Spleen (tissue), 7 donors: Measurements from ENCODE around the gene DGKH.
"Not testable (repeated sequence)": the region's sequence is repeated elsewhere in the genome, so short reads cannot be mapped to it uniquely, and the experiment has no call there.

Experiments
- POLR2AphosphoS5 ChIP-seq, 3 donors: sonication (generic); formaldehyde crosslinking; IDR thresholded peaks; one replicate each; pipeline ENCODE4 v1.5.1; 2017; ENCODE audit warnings: antibody characterized with exemption in 3 of 3
- TF ChIP-seq, protein P1 (sequence below), 11 experiments: fragments of 200-600 bp in 7 of 11; fragments of 450-650 bp in 4 of 11; sonication (generic) in 4 of 11; IDR thresholded peaks in 8 of 11; conservative IDR thresholded peaks in 3 of 11; 1 replicate in 7 of 11; 2 replicates in 4 of 11; pipeline versions ENCODE4 v1.4.0 to v1.8.0; 2016 to 2021; ENCODE audit warnings: antibody characterized with exemption in 11 of 11, inconsistent platforms in 4 of 11, mild to moderate bottlenecking in 1 of 11
- donor health status: DM: no; HTN: no; CAD: no; lungs with moderate emphysema.
- donor health status: DM: no; HTN: no; CAD: no.
- donor health status: DM: no; HTN: no; CAD: no.

- TF ChIP-seq, protein P1, sequence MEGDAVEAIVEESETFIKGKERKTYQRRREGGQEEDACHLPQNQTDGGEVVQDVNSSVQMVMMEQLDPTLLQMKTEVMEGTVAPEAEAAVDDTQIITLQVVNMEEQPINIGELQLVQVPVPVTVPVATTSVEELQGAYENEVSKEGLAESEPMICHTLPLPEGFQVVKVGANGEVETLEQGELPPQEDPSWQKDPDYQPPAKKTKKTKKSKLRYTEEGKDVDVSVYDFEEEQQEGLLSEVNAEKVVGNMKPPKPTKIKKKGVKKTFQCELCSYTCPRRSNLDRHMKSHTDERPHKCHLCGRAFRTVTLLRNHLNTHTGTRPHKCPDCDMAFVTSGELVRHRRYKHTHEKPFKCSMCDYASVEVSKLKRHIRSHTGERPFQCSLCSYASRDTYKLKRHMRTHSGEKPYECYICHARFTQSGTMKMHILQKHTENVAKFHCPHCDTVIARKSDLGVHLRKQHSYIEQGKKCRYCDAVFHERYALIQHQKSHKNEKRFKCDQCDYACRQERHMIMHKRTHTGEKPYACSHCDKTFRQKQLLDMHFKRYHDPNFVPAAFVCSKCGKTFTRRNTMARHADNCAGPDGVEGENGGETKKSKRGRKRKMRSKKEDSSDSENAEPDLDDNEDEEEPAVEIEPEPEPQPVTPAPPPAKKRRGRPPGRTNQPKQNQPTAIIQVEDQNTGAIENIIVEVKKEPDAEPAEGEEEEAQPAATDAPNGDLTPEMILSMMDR (IDR thresholded peaks at IDR 0.05 in 8 of 11, conservative IDR thresholded peaks at IDR 0.05 in 3 of 11), result not testable (repeated sequence)
- TF ChIP-seq POLR2AphosphoS5 (IDR thresholded peaks at IDR 0.05), result not testable (repeated sequence)
Observed at GRCh38 chr13:42070599-42070998, 22.2 kb downstream of the DGKH start.
